ENCODE data around the gene ATP6AP1.
"Not testable (repeated sequence)": the region's sequence is repeated elsewhere in the genome, so short reads cannot be mapped to it uniquely, and the experiment has no call there.

DNA sequence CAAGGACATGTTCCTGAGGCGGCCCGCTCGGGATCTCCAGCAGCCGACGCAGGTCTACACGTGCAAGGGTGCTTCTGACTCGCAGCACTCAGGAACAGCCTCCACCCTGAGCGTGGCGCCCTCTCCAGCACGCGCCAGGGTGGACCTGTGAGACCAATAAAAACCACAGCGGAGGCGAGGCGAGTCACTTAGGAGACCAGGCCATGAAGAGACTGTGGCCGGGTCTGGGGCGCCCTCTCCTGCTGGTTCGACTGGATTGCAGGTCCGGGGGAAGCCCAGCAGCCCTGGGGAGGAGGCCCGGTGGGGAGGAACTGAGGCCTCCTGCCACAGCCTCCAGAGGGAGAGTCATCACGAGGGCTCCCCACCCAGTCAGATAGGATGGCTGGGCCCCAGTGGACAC, 40.4 kb upstream of the ATP6AP1 start:
- TF ChIP-seq CHD4 (IDR thresholded peaks at IDR 0.05); YY1 (IDR thresholded peaks at IDR 0.05; ENCODE audit: low read depth, low read length): not testable (repeated sequence)

Measured in GM12878 (cell line).